C4-2B (cell line): Measurements from ENCODE around the gene MRPL45.

ENCODE experiments used
- CTCF ChIP-seq: fragments of 450-650 bp; conservative IDR thresholded peaks from 2 replicates; pipeline ENCODE4 v1.5.1; 2017; ENCODE audit warnings: mild to moderate bottlenecking
- ZFX ChIP-seq: fragments of 450-650 bp; IDR thresholded peaks from 2 replicates; pipeline ENCODE4 v1.6.1; 2017

- TF ChIP-seq CTCF (no peak), ZFX (no peak)
Observed at GRCh38 chr17:38354466-38354865, 57.5 kb downstream of the MRPL45 start.
